Right hindlimb (tissue), 1 donor: ENCODE measurements around the gene BRD3.

Source experiments
- DNase-seq: peaks from one replicate; pipeline ENCODE4 v3.0.0-alpha.2; 2018

Gene BRD3

GRCh38 chr9:134035041-134036039, 32.5 kb downstream of the BRD3 start:
- no peak for DNase-seq

- DNase-seq: peak; percentile 16
These were observed 33.4 kb downstream of the BRD3 start for GRCh38 chr9:134034215-134035040.

- DNase-seq: peak; percentile 13
These were observed 34.2 kb downstream of the BRD3 start for GRCh38 chr9:134033516-134034214.

GRCh38 chr9:134032456-134033222, 35.2 kb downstream of the BRD3 start:
- no peak for DNase-seq

GRCh38 chr9:134031783-134032182, 36.0 kb downstream of the BRD3 start:
- no peak for DNase-seq

GRCh38 chr9:134030821-134031470, 36.9 kb downstream of the BRD3 start:
- no peak for DNase-seq

- DNase-seq: no peak
These were observed 38.3 kb downstream of the BRD3 start for GRCh38 chr9:134029248-134030226.

- DNase-seq: no peak
These were observed 39.1 kb downstream of the BRD3 start for GRCh38 chr9:134028575-134029247.

GRCh38 chr9:134028076-134028475, 39.8 kb downstream of the BRD3 start:
- no peak for DNase-seq

- no peak for DNase-seq
These were observed 40.3 kb downstream of the BRD3 start for GRCh38 chr9:134027561-134027960.

- no peak for DNase-seq
These were observed 40.8 kb downstream of the BRD3 start for GRCh38 chr9:134026981-134027380.

- DNase-seq: no peak
These were observed 41.2 kb downstream of the BRD3 start for GRCh38 chr9:134026581-134026980.

GRCh38 chr9:134025606-134026541, 42.0 kb downstream of the BRD3 start:
- peak; percentile 60 for DNase-seq

- DNase-seq: peak; percentile 100
These were observed 42.8 kb downstream of the BRD3 start, which contains the start of gene BRD3OS for GRCh38 chr9:134024828-134025605. Gene BRD3OS, plus strand, starts transcription at chr9:134025481. Its CDS starts 1,267 bp downstream, at chr9:134026748.

- DNase-seq: no peak
These were observed 43.5 kb downstream of the BRD3 start for GRCh38 chr9:134024214-134024792.

- no peak for DNase-seq
These were observed 52.9 kb downstream of the BRD3 start for GRCh38 chr9:134014946-134015345.

GRCh38 chr9:134011401-134011800, 56.4 kb downstream of the BRD3 start:
- DNase-seq: no peak
